GM12872 (cell line): ENCODE data around the gene PIGS.

Experiments
- TF ChIP-seq, protein P1 (sequence below): IDR thresholded peaks from 3 replicates; pipeline ENCODE4 v1.5.1; 2011; ENCODE audit warnings: low read depth, mild to moderate bottlenecking, low read length, moderate library complexity; ENCODE audit not compliant: insufficient read depth

The PIGS gene

DNA sequence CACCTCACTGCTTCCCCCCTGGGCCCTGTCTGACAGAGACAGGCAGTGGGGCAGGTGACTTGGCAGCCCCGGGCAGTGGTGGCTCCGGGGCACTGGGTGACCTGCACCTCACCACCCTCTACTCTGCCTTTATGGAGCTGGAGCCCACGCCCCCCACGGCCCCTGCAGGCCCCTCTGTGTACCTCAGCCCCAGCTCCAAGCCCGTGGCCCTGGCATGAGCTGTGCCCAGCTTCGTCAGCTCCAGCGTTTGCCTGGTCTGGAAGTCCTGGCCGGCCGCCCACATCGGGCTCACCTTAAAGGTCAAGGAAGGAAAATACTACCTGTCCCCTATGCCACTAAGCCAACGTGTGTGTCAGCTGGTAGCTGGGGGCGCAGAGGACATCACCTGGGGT lies 34.1 kb downstream of the PIGS start:
- TF ChIP-seq, protein P1, sequence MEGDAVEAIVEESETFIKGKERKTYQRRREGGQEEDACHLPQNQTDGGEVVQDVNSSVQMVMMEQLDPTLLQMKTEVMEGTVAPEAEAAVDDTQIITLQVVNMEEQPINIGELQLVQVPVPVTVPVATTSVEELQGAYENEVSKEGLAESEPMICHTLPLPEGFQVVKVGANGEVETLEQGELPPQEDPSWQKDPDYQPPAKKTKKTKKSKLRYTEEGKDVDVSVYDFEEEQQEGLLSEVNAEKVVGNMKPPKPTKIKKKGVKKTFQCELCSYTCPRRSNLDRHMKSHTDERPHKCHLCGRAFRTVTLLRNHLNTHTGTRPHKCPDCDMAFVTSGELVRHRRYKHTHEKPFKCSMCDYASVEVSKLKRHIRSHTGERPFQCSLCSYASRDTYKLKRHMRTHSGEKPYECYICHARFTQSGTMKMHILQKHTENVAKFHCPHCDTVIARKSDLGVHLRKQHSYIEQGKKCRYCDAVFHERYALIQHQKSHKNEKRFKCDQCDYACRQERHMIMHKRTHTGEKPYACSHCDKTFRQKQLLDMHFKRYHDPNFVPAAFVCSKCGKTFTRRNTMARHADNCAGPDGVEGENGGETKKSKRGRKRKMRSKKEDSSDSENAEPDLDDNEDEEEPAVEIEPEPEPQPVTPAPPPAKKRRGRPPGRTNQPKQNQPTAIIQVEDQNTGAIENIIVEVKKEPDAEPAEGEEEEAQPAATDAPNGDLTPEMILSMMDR = no peak

DNA sequence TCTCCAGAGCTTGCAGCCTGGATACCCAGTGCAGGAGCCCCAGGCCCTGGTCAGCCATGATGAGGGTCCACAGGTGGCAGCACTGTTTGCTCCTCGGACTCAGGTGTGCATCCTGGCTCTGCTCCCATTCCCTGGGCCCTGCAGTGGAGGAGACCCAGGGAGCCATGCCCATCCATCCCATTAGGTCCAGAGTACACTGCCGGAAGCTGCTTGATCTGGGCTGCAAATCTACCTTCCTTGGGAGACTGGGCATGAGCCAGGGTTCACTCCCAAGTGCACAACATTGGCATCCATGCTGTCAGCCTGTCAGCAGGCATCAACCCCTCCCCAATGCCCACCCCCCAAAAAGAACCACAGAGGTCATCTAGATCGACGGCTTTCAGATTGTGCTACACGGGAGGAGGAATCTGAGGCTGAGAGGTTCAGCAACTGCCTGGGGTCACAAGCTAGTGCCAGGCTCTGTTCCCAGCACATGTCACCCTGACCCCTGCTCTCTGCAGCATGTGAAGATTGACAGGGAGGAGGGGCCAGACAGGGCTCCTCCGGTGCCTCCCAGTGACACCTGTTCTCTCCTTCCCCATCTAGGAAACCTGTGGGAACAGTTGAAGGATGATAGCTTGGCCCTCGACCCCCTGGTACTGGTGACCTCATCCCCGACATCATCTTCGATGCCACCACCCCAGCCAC lies 34.6 kb downstream of the PIGS start:
- TF ChIP-seq, protein P1 = no peak

DNA sequence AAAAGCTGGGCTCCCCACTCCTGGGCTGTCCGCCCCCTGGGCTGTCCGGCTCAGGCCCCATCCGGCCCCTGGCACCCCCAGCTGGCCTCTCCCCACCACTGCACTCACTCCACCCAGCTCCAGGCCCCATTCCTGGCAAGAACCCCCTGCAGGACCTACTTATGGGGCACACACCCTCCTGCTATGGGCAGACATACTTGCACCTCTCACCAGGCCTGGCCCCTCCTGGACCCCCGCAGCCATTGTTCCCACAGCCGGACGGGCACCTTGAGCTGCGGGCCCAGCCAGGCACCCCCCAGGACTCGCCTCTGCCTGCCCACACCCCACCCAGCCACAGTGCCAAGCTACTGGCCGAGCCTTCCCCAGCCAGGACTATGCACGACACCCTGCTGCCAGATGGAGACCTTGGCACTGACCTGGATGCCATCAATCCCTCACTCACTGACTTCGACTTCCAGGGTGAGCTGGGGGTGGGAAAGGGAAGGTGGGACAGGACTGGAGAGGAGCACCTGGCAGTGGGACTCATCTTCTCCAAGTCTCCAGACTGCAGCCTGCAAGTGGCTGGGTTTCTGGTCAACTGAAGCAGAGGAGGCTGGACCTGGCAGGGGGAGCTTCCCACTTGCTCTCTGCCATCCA lies 36.5 kb downstream of the PIGS start:
- TF ChIP-seq, protein P1 = no peak

DNA sequence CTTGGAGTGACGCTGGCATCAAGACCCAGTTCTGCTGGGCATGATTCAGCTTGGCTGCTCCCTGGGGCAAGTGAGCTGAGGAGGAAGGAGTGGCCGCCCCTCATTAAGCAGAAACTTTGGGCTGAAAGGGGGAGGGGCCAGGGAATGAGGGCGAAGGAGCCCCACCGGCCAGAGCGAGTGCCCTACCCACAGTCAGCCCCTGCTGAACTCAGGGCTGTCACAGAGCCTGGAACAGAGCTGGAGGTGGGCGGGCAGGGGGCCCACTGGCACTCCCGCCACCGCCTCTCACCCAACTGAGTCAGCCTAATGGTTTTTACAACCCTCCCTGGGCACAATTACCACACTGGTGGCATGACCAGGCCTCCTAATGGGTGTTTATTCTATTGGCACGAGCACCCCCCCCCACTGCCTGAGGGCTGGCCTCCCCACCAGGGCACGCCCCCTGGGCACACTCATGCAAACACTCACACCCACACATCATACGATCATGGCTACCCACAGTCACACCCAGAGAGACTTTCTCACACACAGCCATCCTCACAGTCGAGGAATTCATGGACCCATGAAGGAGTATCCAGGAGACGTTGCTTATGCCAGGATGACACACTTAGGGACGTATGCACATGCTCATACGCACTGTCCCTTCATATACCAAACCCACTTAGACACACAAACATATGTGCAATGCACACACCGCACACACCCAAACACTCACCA lies 38.1 kb downstream of the PIGS start:
- TF ChIP-seq, protein P1 = no peak

DNA sequence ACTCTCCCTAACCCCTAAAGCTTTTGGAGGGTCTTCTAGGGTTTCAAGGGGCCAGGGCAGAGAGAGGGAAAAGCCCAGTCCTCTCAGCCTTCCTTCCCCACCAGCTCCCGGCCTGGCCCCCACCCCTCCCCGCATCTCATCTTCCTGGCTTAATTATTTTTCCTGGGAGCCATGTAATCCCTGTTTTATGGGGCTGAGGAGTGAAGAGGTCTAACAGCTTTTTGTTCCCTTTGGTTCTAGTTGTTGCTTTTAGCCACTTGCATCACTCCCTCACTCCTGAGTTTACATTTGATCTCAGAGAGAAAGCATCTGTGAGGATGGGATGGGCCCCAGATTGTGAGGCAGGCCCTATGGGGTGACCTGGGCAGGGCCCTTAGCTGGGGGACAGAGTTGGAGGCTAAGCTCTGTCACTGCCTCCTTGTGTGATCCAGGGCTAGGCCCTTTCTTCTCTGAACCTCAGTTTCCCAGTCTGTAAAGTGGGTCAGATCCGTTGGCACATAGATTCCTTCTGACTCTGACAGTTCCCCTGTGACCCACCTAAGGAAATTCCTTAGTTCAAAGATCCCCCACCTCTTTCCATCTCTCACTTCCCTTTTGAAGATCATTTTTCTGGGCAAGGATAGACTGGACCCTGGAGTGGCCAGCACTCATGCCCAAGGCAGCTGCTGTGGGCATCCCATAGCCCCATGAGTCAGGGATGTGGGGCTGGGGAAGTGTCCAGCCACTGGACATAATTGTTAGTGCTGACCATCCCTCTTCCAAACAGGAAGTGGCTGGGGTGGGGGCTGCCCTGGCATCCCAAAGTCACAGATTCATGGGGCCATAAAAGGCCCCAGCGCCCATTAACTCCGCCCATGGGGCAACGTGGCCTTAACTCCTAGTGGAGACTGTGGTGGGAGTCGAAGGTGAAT lies 39.0 kb downstream of the PIGS start:
- TF ChIP-seq, protein P1 = no peak

DNA sequence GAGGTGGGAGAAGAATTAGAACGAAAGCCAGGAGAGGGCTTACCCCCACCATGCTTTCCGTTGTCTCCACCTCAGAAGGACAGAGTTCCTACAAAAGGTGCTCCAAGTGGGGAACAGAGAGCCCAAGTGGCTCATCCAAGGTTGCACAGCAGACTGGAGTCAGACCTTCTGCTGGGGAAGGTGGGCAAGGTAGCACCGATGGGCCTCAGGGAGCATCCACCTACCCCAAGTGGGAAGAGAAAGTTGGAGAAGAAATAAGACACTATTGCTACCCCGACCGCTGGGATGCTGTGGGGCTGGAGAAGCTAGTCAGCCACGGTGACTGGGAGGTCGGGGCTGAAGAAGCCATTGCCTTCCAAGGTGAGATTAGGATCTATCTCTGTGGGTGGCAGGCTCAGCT lies 40.4 kb downstream of the PIGS start:
- TF ChIP-seq, protein P1 = no peak

DNA sequence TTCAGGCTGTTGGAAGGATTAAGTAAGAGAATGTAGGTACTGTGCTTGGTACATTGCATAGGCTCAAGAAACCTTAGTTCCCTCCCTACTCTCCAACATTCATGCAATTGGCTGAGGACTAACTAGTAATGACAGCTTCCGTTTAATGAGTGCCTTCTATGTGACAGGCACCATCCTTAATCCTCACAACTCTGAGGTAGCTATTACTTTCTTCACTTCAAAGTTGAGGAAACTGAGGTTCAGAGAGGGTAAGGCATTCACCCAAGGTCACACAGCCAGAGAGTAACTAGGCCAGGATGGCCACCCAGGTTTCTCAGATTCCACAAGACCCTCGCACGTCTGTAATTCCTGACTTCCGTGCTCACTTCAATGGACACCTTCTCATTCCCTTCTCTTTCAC lies 41.1 kb downstream of the PIGS start:
- TF ChIP-seq, protein P1 = no peak
